HL-60 (cell line): ENCODE results near the gene MGAT4B. TPM values are rescaled to one million over a fixed set of nuclear protein-coding genes. Genes with fewer than 3 reads are reported as not detected.

Source experiments
- DNase-seq, 2 experiments: peaks; one replicate each; pipeline ENCODE4 v3.0.0-alpha.2; 2010 to 2020; ENCODE audit warnings: low read depth in 1 of 2, low spot score in 1 of 2
- H3K27ac ChIP-seq: fragments of 250-450 bp; sonication (Bioruptor Pico); replicated peaks from 2 replicates; pipeline ENCODE4 v1.5.1; 2020; ENCODE audit warnings: mild to moderate bottlenecking, moderate library complexity
- H3K27me3 ChIP-seq: fragments of 250-450 bp; sonication (Bioruptor Pico); 2 replicates; pipeline ENCODE4 v1.5.1; 2021; ENCODE audit warnings: mild to moderate bottlenecking, moderate library complexity; ENCODE audit not compliant: insufficient read depth, poor library complexity, severe bottlenecking
- H3K4me3 ChIP-seq: replicated peaks from 2 replicates; pipeline ENCODE4 v1.5.1; 2011; ENCODE audit warnings: mild to moderate bottlenecking, control low read depth, low read length; ENCODE audit not compliant: insufficient read depth
- GABPA ChIP-seq: IDR thresholded peaks from 2 replicates; pipeline ENCODE4 v1.6.1; 2012; ENCODE audit warnings: low read depth
- POLR2AphosphoS5 ChIP-seq: IDR thresholded peaks from 2 replicates; pipeline ENCODE4 v1.6.1; 2012; ENCODE audit warnings: low read depth
- microRNA-seq: library from miRNA; unstranded; fragments of <30 nt; microRNA quantifications from one replicate; pipeline ENCODE4, GENCODE V29; 2018
- TF ChIP-seq, protein P1 (sequence below): IDR thresholded peaks from one replicate; pipeline ENCODE4 v1.5.1; 2011; ENCODE audit warnings: low read length, control low read depth, inconsistent platforms; ENCODE audit not compliant: insufficient read depth
- TF ChIP-seq, protein P2 (sequence below): IDR thresholded peaks from 2 replicates; pipeline ENCODE4 v1.6.1; 2012; ENCODE audit warnings: low read depth; ENCODE audit not compliant: insufficient replicate concordance

MGAT4B gene

DNA sequence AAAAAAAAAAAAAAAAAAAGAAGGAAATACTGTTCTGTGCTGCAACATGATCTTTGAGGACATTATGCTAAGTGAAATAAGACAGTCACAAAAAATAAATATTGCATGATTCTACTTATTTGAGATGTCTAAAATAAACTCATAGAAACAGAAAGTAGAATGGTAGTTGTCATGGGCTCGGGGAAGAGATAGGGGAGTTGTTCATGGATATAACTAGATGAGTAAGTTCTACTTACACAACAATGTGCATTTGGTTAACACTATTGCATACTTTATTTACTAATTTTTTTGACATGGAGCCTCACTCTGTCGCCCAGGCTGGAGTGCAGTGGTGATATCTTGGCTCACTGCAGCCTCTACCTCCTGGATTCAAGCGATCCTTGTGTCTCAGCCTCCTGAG is 58.9 kb downstream of the MGAT4B start:
- H3K27ac ChIP-seq = no peak overlapping the region
- TF ChIP-seq, protein P1, sequence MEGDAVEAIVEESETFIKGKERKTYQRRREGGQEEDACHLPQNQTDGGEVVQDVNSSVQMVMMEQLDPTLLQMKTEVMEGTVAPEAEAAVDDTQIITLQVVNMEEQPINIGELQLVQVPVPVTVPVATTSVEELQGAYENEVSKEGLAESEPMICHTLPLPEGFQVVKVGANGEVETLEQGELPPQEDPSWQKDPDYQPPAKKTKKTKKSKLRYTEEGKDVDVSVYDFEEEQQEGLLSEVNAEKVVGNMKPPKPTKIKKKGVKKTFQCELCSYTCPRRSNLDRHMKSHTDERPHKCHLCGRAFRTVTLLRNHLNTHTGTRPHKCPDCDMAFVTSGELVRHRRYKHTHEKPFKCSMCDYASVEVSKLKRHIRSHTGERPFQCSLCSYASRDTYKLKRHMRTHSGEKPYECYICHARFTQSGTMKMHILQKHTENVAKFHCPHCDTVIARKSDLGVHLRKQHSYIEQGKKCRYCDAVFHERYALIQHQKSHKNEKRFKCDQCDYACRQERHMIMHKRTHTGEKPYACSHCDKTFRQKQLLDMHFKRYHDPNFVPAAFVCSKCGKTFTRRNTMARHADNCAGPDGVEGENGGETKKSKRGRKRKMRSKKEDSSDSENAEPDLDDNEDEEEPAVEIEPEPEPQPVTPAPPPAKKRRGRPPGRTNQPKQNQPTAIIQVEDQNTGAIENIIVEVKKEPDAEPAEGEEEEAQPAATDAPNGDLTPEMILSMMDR = no peak
- no peak for TF ChIP-seq GABPA
- TF ChIP-seq, protein P2, sequence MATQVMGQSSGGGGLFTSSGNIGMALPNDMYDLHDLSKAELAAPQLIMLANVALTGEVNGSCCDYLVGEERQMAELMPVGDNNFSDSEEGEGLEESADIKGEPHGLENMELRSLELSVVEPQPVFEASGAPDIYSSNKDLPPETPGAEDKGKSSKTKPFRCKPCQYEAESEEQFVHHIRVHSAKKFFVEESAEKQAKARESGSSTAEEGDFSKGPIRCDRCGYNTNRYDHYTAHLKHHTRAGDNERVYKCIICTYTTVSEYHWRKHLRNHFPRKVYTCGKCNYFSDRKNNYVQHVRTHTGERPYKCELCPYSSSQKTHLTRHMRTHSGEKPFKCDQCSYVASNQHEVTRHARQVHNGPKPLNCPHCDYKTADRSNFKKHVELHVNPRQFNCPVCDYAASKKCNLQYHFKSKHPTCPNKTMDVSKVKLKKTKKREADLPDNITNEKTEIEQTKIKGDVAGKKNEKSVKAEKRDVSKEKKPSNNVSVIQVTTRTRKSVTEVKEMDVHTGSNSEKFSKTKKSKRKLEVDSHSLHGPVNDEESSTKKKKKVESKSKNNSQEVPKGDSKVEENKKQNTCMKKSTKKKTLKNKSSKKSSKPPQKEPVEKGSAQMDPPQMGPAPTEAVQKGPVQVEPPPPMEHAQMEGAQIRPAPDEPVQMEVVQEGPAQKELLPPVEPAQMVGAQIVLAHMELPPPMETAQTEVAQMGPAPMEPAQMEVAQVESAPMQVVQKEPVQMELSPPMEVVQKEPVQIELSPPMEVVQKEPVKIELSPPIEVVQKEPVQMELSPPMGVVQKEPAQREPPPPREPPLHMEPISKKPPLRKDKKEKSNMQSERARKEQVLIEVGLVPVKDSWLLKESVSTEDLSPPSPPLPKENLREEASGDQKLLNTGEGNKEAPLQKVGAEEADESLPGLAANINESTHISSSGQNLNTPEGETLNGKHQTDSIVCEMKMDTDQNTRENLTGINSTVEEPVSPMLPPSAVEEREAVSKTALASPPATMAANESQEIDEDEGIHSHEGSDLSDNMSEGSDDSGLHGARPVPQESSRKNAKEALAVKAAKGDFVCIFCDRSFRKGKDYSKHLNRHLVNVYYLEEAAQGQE = no peak
- no peak for TF ChIP-seq POLR2AphosphoS5
- H3K27me3 ChIP-seq = no peaks in the 10 kb centered on the region
- no peak for DNase-seq
- H3K4me3 ChIP-seq = no peak overlapping the region

Small RNA genes within 50 kb of the gene (microRNA-seq; reads per million reads assigned to microRNA genes)
- gene MIR1229 = not detected
